ENCODE data around the gene SLC39A8. TPM values are rescaled to one million over a fixed set of nuclear protein-coding genes. Genes with fewer than 3 reads are reported as not detected.
"Not testable (repeated sequence)": the region's sequence is repeated elsewhere in the genome, so short reads cannot be mapped to it uniquely, and the experiment has no call there.

Gene SLC39A8
- polyA plus RNA-seq, 2 of the 4 experiments (the other 2 are of a cell fraction), result 14.1 to 20.4 TPM

DNA sequence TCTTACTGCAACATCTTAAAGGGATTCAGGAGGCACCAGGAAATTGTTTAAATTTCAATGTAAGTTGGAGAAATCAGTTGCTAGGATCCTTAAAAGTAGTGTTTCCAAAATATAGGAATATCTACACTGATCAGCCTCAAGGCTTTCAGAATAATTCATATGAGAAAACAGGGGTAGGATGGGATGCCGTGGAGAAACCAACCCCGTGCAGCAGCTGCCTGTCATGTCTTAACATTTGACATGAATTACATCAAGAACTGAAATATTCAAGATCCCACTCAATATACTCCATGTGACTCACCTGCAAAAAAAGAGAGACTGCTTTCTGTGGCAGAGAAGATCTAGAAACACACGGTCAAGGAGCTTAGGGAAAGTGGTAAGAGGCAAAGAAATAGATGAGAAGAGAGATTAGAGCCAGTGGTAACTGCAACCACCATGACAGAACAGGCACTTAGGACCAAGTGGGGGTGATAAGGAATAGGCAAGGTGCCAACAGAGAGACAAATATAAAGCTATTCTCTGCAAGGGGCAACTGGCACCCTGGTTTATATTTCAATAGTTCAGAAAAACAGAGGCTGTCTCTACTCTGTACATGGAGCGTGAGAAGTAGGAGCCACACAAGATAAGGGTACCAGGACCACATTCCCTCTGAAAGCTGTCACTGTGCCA lies 64.0 kb downstream of the SLC39A8 start:
- no peaks in the 10 kb centered on the region for H3K9me3 ChIP-seq
- no peak overlapping the region for H3K4me2 ChIP-seq
- ChIA-PET CTCF (interaction anchor here (0.7 kb wide), 1 partner anchor 18 kb away, joined by 3 read pairs; no protein-coding TSS in a partner anchor), POLR2A (no interaction called here)
- WGBS (ENCODE audit: missing lambda C conversion rate), result 76% methylated on average over 4 of the region's 4 CpGs
- no peaks in the 10 kb centered on the region for H3K4me1 ChIP-seq
- H3K4me3 ChIP-seq, result no peak overlapping the region
- no peak for ATAC-seq
- no peak for FAIRE-seq
- DNase-seq (ENCODE audit: low read depth in 1 of 2, low spot score in 1 of 2), result no peak
- no peak overlapping the region for H3K27ac ChIP-seq
- TF ChIP-seq HOXA7 (CRISPR knock-in tag; IDR thresholded peaks at IDR 0.05) (no peak), SMC3 (IDR thresholded peaks at IDR 0.05) (no peak)

DNA sequence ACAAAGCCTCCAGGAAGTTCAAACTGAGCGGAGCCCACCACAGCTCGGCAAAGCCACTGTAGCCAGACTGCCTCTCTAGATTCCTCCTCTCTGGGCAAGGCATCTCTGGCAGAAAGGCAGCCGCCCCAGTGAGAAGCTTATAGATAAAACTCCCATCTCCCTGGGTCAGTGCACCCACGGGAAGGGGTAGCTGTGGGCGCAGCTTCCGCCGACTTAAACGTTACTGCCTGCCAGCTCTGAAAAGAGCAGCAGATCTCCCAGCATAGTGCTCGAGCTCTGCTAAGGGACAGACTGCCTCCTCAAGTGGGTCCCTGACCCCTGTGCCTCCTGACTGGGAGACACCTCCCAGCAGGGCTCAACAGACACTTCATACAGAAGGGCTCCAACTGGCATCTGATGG lies 72.0 kb downstream of the SLC39A8 start:
- H3K9me3 ChIP-seq; CTCF ChIA-PET; H3K4me2 ChIP-seq; POLR2A ChIA-PET; H3K4me3 ChIP-seq; FAIRE-seq; ATAC-seq; DNase-seq (ENCODE audit: low read depth in 1 of 2, low spot score in 1 of 2); H3K4me1 ChIP-seq; H3K27ac ChIP-seq: not testable (repeated sequence)
- WGBS (ENCODE audit: missing lambda C conversion rate), result 87% methylated on average over 6 of the region's 9 CpGs

DNA sequence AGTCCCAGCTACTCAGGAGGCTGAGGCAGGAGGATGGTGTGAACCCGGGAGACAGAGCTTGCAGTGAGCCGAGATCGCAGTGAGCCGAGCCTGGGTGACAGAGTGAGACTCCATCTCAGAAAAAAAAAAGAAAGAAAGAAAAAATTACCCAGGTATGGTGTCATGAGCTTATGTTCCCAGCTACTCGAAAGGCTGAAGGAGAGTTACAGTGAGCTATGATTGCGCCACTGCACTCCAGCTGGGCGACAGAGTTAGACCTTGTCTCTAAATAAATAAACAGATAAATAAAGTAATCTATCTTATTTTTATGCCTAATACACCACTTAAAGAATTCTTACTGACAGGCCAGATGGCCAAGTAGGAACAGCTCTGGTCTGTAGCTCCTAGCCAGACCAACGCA lies 73.0 kb downstream of the SLC39A8 start:
- no peak for FAIRE-seq

More for the DNA sequence above, 73.0 kb downstream of the SLC39A8 start:
- Histone ChIP-seq H3K9me3 (no peaks in the 10 kb centered on the region), H3K27ac (no peak overlapping the region), H3K4me3 (no peak overlapping the region), H3K4me2 (no peak overlapping the region), H3K4me1 (no peaks in the 10 kb centered on the region)
- no peak for TF ChIP-seq MYC (IDR thresholded peaks at IDR 0.05; ENCODE audit: borderline replicate concordance, low read length)
- TF ChIP-seq MAX (IDR thresholded peaks at IDR 0.05), result no peak
- TF ChIP-seq HOXB5 (CRISPR knock-in tag; IDR thresholded peaks at IDR 0.05), result no peak
- TF ChIP-seq GATA3 (IDR thresholded peaks at IDR 0.05; ENCODE audit: borderline replicate concordance), result no peak
- no peak for TF ChIP-seq HES2 (IDR thresholded peaks at IDR 0.05)
- TF ChIP-seq POLR2AphosphoS2 (conservative IDR thresholded peaks at IDR 0.05; ENCODE audit: low read length), result no peak
- TF ChIP-seq, protein P1, sequence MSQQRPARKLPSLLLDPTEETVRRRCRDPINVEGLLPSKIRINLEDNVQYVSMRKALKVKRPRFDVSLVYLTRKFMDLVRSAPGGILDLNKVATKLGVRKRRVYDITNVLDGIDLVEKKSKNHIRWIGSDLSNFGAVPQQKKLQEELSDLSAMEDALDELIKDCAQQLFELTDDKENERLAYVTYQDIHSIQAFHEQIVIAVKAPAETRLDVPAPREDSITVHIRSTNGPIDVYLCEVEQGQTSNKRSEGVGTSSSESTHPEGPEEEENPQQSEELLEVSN (IDR thresholded peaks at IDR 0.05; ENCODE audit: borderline replicate concordance, low read depth), result no peak
- TF ChIP-seq SMC3 (IDR thresholded peaks at IDR 0.05), result no peak
- TF ChIP-seq EHF (CRISPR knock-in tag; IDR thresholded peaks at IDR 0.05), result no peak
- TF ChIP-seq REST (IDR thresholded peaks at IDR 0.05), result no peak
- no peak for TF ChIP-seq FOSB (CRISPR knock-in tag; IDR thresholded peaks at IDR 0.05)
- TF ChIP-seq USF2 (IDR thresholded peaks at IDR 0.05), result no peak
- TF ChIP-seq ZNF302 (CRISPR knock-in tag; IDR thresholded peaks at IDR 0.05), result no peak
- TF ChIP-seq MAZ (IDR thresholded peaks at IDR 0.05; ENCODE audit: borderline replicate concordance, low read depth, low read length), result no peak
- TF ChIP-seq NR3C1 (IDR thresholded peaks at IDR 0.05), result no peak
- no peak for TF ChIP-seq RNF2 (IDR thresholded peaks at IDR 0.05; ENCODE audit: borderline replicate concordance, low read depth)
- no peak for TF ChIP-seq HDAC2 (IDR thresholded peaks at IDR 0.05)
- WGBS (ENCODE audit: missing lambda C conversion rate), result 90% methylated on average over 8 of the region's 8 CpGs
- ATAC-seq (no peak), DNase-seq (ENCODE audit: low read depth in 1 of 2, low spot score in 1 of 2) (no peak)
- ChIA-PET POLR2A (no interaction called here), CTCF (no interaction called here)
